Gastroesophageal sphincter (tissue), 3 donors: Measurements from ENCODE around the gene CCDC85C.

ENCODE experiments used
- CTCF ChIP-seq, 4 experiments: fragments of 200-600 bp in 2 of 4; fragments of 450-650 bp in 2 of 4; sonication (generic) in 1 of 4; IDR thresholded peaks; one replicate each; pipeline ENCODE4 v1.5.1; 2017 to 2019; ENCODE audit warnings: antibody characterized with exemption in 4 of 4, mild to moderate bottlenecking in 2 of 4, moderate library complexity in 2 of 4
- POLR2A ChIP-seq, 2 donors: fragments of 450-650 bp; IDR thresholded peaks; one replicate each; pipeline ENCODE4 v1.6.1; 2017; ENCODE audit warnings: antibody characterized with exemption in 2 of 2, mild to moderate bottlenecking in 2 of 2, moderate library complexity in 1 of 2
- POLR2AphosphoS5 ChIP-seq: sonication (generic); formaldehyde crosslinking; IDR thresholded peaks from one replicate; pipeline ENCODE4 v1.6.1; 2017; ENCODE audit warnings: antibody characterized with exemption

GRCh38 chr14:99548255-99548654, 55.8 kb downstream of the CCDC85C start:
- TF ChIP-seq CTCF (IDR thresholded peaks at IDR 0.05) (no peak), POLR2AphosphoS5 (no peak), POLR2A (IDR thresholded peaks at IDR 0.05) (no peak)
